Breast epithelium (tissue), 3 donors: Measurements from ENCODE around the gene ASB6.

Experiments
- POLR2A ChIP-seq: fragments of 450-650 bp; IDR thresholded peaks from one replicate; pipeline ENCODE4 v1.6.1; 2016; ENCODE audit warnings: antibody characterized with exemption, mild to moderate bottlenecking, moderate library complexity
- POLR2AphosphoS5 ChIP-seq, 3 donors: sonication (generic); formaldehyde crosslinking; IDR thresholded peaks; one replicate each; pipeline ENCODE4 v1.6.1; 2017; ENCODE audit warnings: antibody characterized with exemption in 3 of 3
- TF ChIP-seq, protein P1 (sequence below), 3 donors: fragments of 450-650 bp; IDR thresholded peaks; one replicate each; pipeline ENCODE4 v1.5.1; 2016 to 2017; ENCODE audit warnings: antibody characterized with exemption in 3 of 3, mild to moderate bottlenecking in 3 of 3, moderate library complexity in 3 of 3

DNA sequence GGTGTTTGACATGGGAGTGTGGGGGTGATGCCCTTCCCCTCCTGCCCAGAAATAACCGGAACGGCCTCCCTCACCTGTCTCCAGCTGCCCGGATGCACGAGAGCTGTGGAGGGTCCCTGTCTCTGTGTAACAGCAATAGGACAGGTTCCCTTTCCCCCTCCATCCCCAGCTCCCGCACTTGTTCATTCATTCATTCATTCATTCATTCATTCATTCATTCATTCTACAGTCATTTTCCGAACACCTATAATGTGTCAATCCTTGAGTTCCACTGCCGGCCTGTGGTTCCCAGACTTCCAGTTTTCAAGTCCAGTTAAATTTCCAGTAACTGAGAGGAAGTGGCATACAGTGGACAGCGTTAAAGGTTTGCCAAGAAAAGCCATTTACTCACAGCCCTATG lies 30.8 kb upstream of the ASB6 start:
- no peak for TF ChIP-seq POLR2AphosphoS5 (IDR thresholded peaks at IDR 0.05)
- no peak for TF ChIP-seq POLR2A
- TF ChIP-seq, protein P1, sequence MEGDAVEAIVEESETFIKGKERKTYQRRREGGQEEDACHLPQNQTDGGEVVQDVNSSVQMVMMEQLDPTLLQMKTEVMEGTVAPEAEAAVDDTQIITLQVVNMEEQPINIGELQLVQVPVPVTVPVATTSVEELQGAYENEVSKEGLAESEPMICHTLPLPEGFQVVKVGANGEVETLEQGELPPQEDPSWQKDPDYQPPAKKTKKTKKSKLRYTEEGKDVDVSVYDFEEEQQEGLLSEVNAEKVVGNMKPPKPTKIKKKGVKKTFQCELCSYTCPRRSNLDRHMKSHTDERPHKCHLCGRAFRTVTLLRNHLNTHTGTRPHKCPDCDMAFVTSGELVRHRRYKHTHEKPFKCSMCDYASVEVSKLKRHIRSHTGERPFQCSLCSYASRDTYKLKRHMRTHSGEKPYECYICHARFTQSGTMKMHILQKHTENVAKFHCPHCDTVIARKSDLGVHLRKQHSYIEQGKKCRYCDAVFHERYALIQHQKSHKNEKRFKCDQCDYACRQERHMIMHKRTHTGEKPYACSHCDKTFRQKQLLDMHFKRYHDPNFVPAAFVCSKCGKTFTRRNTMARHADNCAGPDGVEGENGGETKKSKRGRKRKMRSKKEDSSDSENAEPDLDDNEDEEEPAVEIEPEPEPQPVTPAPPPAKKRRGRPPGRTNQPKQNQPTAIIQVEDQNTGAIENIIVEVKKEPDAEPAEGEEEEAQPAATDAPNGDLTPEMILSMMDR (IDR thresholded peaks at IDR 0.05): no peak
